Activated T-helper 2 cell treated with anti-CD3 and anti-CD28 coated beads, Interferon-gamma antibody, Interleukin-2, Interleukin-4, amounts not matched to agents 10 μg/mL and 5 μg/mL and 100 μg/mL, durations not matched to agents 14 hours and 24 hours and 36 hours (primary cell): Measurements from ENCODE around the gene GPX1. TPM values are rescaled to one million over a fixed set of nuclear protein-coding genes. Genes with fewer than 3 reads are reported as not detected.

Source experiments
- DNase-seq: peaks from one replicate; pipeline ENCODE4 v3.0.0; 2021; ENCODE audit warnings: low spot score
- H3K27ac Mint-ChIP-seq: one replicate; pipeline ENCODE4 v1.8.0; 2021; ENCODE audit warnings: mixed read lengths
- H3K27me3 Mint-ChIP-seq: one replicate; pipeline ENCODE4 v1.8.0; 2021; ENCODE audit warnings: low read depth, mixed read lengths
- H3K36me3 Mint-ChIP-seq: one replicate; pipeline ENCODE4 v1.8.0; 2021; ENCODE audit warnings: low read depth, mixed read lengths
- H3K4me1 Mint-ChIP-seq: one replicate; pipeline ENCODE4 v1.8.0; 2021; ENCODE audit warnings: low read depth, mixed read lengths
- H3K4me3 Mint-ChIP-seq: one replicate; pipeline ENCODE4 v1.8.0; 2021; ENCODE audit warnings: low read depth, mild to moderate bottlenecking, moderate library complexity, mixed read lengths
- H3K9me3 Mint-ChIP-seq: one replicate; pipeline ENCODE4 v1.8.0; 2021; ENCODE audit warnings: mixed read lengths
- intact Hi-C: fragments of 100-400 bp; cut with micrococcal nuclease; formaldehyde crosslinking; loops from one replicate; pipeline ENCODE4 v1.15.1; 2023
- total RNA-seq: library from RNA; stranded (reverse); gene quantifications from 2 replicates; pipeline ENCODE4 v1.2.3, GENCODE V29; 2022

Gene GPX1
- total RNA-seq, 1 donor from 2014 or later: 173 TPM

- H3K27ac Mint-ChIP-seq: no peak overlapping the region
- intact Hi-C loops: no loop called here
- peaks cover 62% of the 10 kb centered on the region for H3K36me3 Mint-ChIP-seq
- no peaks in the 10 kb centered on the region for H3K9me3 Mint-ChIP-seq
- no peak overlapping the region for H3K4me3 Mint-ChIP-seq
- no peak for DNase-seq
- H3K4me1 Mint-ChIP-seq: no peaks in the 10 kb centered on the region
- no peaks in the 10 kb centered on the region for H3K27me3 Mint-ChIP-seq
Observed at GRCh38 chr3:49327485-49327884, 30.7 kb downstream of the GPX1 start.

GRCh38 chr3:49324768-49325167, 33.4 kb downstream of the GPX1 start:
- Mint-ChIP-seq H3K9me3 (no peaks in the 10 kb centered on the region), H3K27ac (no peak overlapping the region), H3K36me3 (peaks cover 74% of the 10 kb centered on the region), H3K4me1 (no peaks in the 10 kb centered on the region), H3K27me3 (no peaks in the 10 kb centered on the region), H3K4me3 (no peak overlapping the region)
- intact Hi-C loops: no loop called here
- no peak for DNase-seq

- Mint-ChIP-seq H3K27me3 (no peaks in the 10 kb centered on the region), H3K9me3 (no peaks in the 10 kb centered on the region), H3K27ac (no peak overlapping the region), H3K4me3 (no peak overlapping the region), H3K4me1 (no peaks in the 10 kb centered on the region), H3K36me3 (peaks cover 61% of the 10 kb centered on the region)
- intact Hi-C loops: no loop called here
- no peak for DNase-seq
Observed at GRCh38 chr3:49316696-49317457, 41.3 kb downstream of the GPX1 start.

- H3K27me3 Mint-ChIP-seq: no peaks in the 10 kb centered on the region
- H3K4me1 Mint-ChIP-seq: no peaks in the 10 kb centered on the region
- peaks cover 54% of the 10 kb centered on the region for H3K36me3 Mint-ChIP-seq
- DNase-seq: no peak
- H3K4me3 Mint-ChIP-seq: no peak overlapping the region
- no peaks in the 10 kb centered on the region for H3K9me3 Mint-ChIP-seq
- peak overlapping the region; percentile 28 for H3K27ac Mint-ChIP-seq
- intact Hi-C loops: no loop called here
Observed at GRCh38 chr3:49313896-49314688, 44.1 kb downstream of the GPX1 start.

GRCh38 chr3:49311283-49311682, 46.9 kb downstream of the GPX1 start:
- Mint-ChIP-seq H3K27me3 (no peaks in the 10 kb centered on the region), H3K4me3 (no peak overlapping the region), H3K9me3 (no peaks in the 10 kb centered on the region), H3K36me3 (peaks cover 57% of the 10 kb centered on the region), H3K27ac (no peak overlapping the region), H3K4me1 (no peaks in the 10 kb centered on the region)
- intact Hi-C loops: no loop called here
- DNase-seq: no peak

GRCh38 chr3:49310677-49311076, 47.5 kb downstream of the GPX1 start:
- intact Hi-C loops: no loop called here
- Mint-ChIP-seq H3K36me3 (peaks cover 60% of the 10 kb centered on the region), H3K4me1 (no peaks in the 10 kb centered on the region), H3K4me3 (no peak overlapping the region), H3K27ac (no peak overlapping the region), H3K27me3 (no peaks in the 10 kb centered on the region), H3K9me3 (no peaks in the 10 kb centered on the region)
- no peak for DNase-seq

Other genes starting within 250 kb of the GPX1 start
- gene USP19, start 237.5 kb downstream of the GPX1 start, total RNA-seq: 47.9 and 54.8 TPM in 2 replicates
- gene LAMB2, start 225.3 kb downstream of the GPX1 start, total RNA-seq: 0.34 TPM in 1 of 2 replicates, not detected in the other
- 24.4 and 24.9 TPM in 2 replicates for gene CCDC71, start 192.0 kb downstream of the GPX1 start, total RNA-seq
- gene KLHDC8B, start 186.8 kb downstream of the GPX1 start, total RNA-seq: 2.5 and 2.6 TPM in 2 replicates
- 7.7 and 7.8 TPM in 2 replicates for gene C3orf62, start 81.1 kb downstream of the GPX1 start, total RNA-seq
- 78.6 and 82.7 TPM in 2 replicates for gene USP4, start 18.3 kb downstream of the GPX1 start, total RNA-seq
- gene RHOA, start 53.6 kb upstream of the GPX1 start, total RNA-seq: 425 and 428 TPM in 2 replicates
- gene TCTA, start 54.1 kb upstream of the GPX1 start, total RNA-seq: 18.9 and 19.4 TPM in 2 replicates
- 3.9 and 5.0 TPM in 2 replicates for gene AMT, start 64.1 kb upstream of the GPX1 start, total RNA-seq
- 13.0 and 16.1 TPM in 2 replicates for gene NICN1, start 71.0 kb upstream of the GPX1 start, total RNA-seq
- 17.0 and 25.9 TPM in 2 replicates for gene DAG1, start 111.9 kb upstream of the GPX1 start, total RNA-seq
- 0.09 and 0.11 TPM in 2 replicates for gene BSN, start 196.1 kb upstream of the GPX1 start, total RNA-seq